ENCODE measurements around the gene PLXNA4. TPM values are rescaled to one million over a fixed set of nuclear protein-coding genes. Genes with fewer than 3 reads are reported as not detected.

The PLXNA4 gene
- total and polyA plus RNA-seq, 4 donors, result 0.04 to 1.1 (median 0.41) TPM

- Histone ChIP-seq H3K27ac (ENCODE audit: low read depth in 1 of 2, low read length in 2 of 2) (no peak overlapping the region), H3K27me3 (ENCODE audit: control insufficient read depth in 4 of 4, insufficient read depth in 4 of 4, low read length in 3 of 4) (no peaks in the 10 kb centered on the region), H3K9me3 (ENCODE audit: control insufficient read depth in 4 of 4, low read length in 3 of 4) (no peaks in the 10 kb centered on the region), H3K4me1 (ENCODE audit: control insufficient read depth in 4 of 4, insufficient read depth in 4 of 4, low read length in 3 of 4) (no peaks in the 10 kb centered on the region), H3K4me3 (ENCODE audit: low read depth in 1 of 3, low read length in 3 of 3) (no peak overlapping the region), H3K36me3 (ENCODE audit: control insufficient read depth in 4 of 4, insufficient read depth in 3 of 4, low read depth in 1 of 4, low read length in 3 of 4) (no peaks in the 10 kb centered on the region), H3K9ac (ENCODE audit: low read depth in 1 of 2, low read length in 2 of 2) (no peak overlapping the region)
- no peak for TF ChIP-seq SP1 (IDR thresholded peaks at IDR 0.05)
- no peak for TF ChIP-seq HNF4G (IDR thresholded peaks at IDR 0.05)
- no peak for TF ChIP-seq NR2F2 (IDR thresholded peaks at IDR 0.05)
- no peak for TF ChIP-seq HNF4A (conservative IDR thresholded peaks at IDR 0.05)
- TF ChIP-seq RXRA (IDR thresholded peaks at IDR 0.05), result no peak
- TF ChIP-seq YY1 (IDR thresholded peaks at IDR 0.05), result no peak
- no peak for TF ChIP-seq ATF3 (IDR thresholded peaks at IDR 0.05)
- TF ChIP-seq RAD21 (IDR thresholded peaks at IDR 0.05), result no peak
- WGBS, result 57% methylated on average over 3 of the region's 3 CpGs
- no peak for DNase-seq (ENCODE audit: low spot score)
Observed at GRCh38 chr7:132446260-132446659, 130.0 kb downstream of the PLXNA4 start.

GRCh38 chr7:132443761-132444520, 132.3 kb downstream of the PLXNA4 start:
- 89% methylated on average over 5 of the region's 5 CpGs for WGBS
- no peak for DNase-seq (ENCODE audit: low spot score)
- Histone ChIP-seq H3K27me3 (ENCODE audit: control insufficient read depth in 4 of 4, insufficient read depth in 4 of 4, low read length in 3 of 4) (no peaks in the 10 kb centered on the region), H3K9ac (ENCODE audit: low read depth in 1 of 2, low read length in 2 of 2) (no peak overlapping the region), H3K4me3 (ENCODE audit: low read depth in 1 of 3, low read length in 3 of 3) (no peak overlapping the region), H3K36me3 (ENCODE audit: control insufficient read depth in 4 of 4, insufficient read depth in 3 of 4, low read depth in 1 of 4, low read length in 3 of 4) (no peaks in the 10 kb centered on the region), H3K27ac (ENCODE audit: low read depth in 1 of 2, low read length in 2 of 2) (no peak overlapping the region), H3K4me1 (ENCODE audit: control insufficient read depth in 4 of 4, insufficient read depth in 4 of 4, low read length in 3 of 4) (no peaks in the 10 kb centered on the region), H3K9me3 (ENCODE audit: control insufficient read depth in 4 of 4, low read length in 3 of 4) (no peaks in the 10 kb centered on the region)
- TF ChIP-seq FOXA2 (IDR thresholded peaks at IDR 0.05), result no peak
- no peak for TF ChIP-seq JUND (IDR thresholded peaks at IDR 0.05)
- no peak for TF ChIP-seq RXRA (IDR thresholded peaks at IDR 0.05)
- TF ChIP-seq FOXA1 (IDR thresholded peaks at IDR 0.05), result no peak
- TF ChIP-seq HNF4A (conservative IDR thresholded peaks at IDR 0.05), result no peak
- no peak for TF ChIP-seq ZBTB33 (IDR thresholded peaks at IDR 0.05)
- TF ChIP-seq, protein P1, sequence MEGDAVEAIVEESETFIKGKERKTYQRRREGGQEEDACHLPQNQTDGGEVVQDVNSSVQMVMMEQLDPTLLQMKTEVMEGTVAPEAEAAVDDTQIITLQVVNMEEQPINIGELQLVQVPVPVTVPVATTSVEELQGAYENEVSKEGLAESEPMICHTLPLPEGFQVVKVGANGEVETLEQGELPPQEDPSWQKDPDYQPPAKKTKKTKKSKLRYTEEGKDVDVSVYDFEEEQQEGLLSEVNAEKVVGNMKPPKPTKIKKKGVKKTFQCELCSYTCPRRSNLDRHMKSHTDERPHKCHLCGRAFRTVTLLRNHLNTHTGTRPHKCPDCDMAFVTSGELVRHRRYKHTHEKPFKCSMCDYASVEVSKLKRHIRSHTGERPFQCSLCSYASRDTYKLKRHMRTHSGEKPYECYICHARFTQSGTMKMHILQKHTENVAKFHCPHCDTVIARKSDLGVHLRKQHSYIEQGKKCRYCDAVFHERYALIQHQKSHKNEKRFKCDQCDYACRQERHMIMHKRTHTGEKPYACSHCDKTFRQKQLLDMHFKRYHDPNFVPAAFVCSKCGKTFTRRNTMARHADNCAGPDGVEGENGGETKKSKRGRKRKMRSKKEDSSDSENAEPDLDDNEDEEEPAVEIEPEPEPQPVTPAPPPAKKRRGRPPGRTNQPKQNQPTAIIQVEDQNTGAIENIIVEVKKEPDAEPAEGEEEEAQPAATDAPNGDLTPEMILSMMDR (IDR thresholded peaks at IDR 0.05; ENCODE audit: low read depth, low read length, missing input control), result no peak
- TF ChIP-seq MAX (IDR thresholded peaks at IDR 0.05), result no peak
- TF ChIP-seq HNF4G (IDR thresholded peaks at IDR 0.05), result no peak
- no peak for TF ChIP-seq NR2F2 (IDR thresholded peaks at IDR 0.05)
- no peak for TF ChIP-seq TAF1 (conservative IDR thresholded peaks at IDR 0.05)
- no peak for TF ChIP-seq EGR1 (IDR thresholded peaks at IDR 0.05; ENCODE audit: low read depth in 2 of 2)
- TF ChIP-seq REST (IDR thresholded peaks at IDR 0.05), result no peak
- TF ChIP-seq YY1 (IDR thresholded peaks at IDR 0.05), result no peak
- no peak for TF ChIP-seq SP1 (IDR thresholded peaks at IDR 0.05)
- TF ChIP-seq GABPA (IDR thresholded peaks at IDR 0.05 in 1 of 2, conservative IDR thresholded peaks at IDR 0.05 in 1 of 2), result no peak
